ENCODE data around the gene PHKB.

- no peak for TF ChIP-seq CTCF (IDR thresholded peaks at IDR 0.05)
- TF ChIP-seq POLR2A (IDR thresholded peaks at IDR 0.05) = no peak
Measured at GRCh38 chr16:47643323-47644000, 182.3 kb downstream of the PHKB start.

Measured in thyroid gland (tissue), 4 donors.